ENCODE results near the gene ZNHIT2. TPM values are rescaled to one million over a fixed set of nuclear protein-coding genes. Genes with fewer than 3 reads are reported as not detected.

The ZNHIT2 gene
- total and polyA plus RNA-seq, 2 of the 13 experiments (the other 11 are each of a cell fraction or from before 2014, with no cell fraction given): 1.1 to 6.5 TPM

- TF ChIP-seq THAP9 (CRISPR knock-in tag; IDR thresholded peaks at IDR 0.05; ENCODE audit: borderline replicate concordance) (no peak; the same call in 1 of the 2 replicates), TMF1 (CRISPR knock-in tag; IDR thresholded peaks at IDR 0.05; ENCODE audit: low read depth) (no peak), MEIS1 (CRISPR knock-in tag; IDR thresholded peaks at IDR 0.05; ENCODE audit: borderline replicate concordance) (peak; percentile 52; the same call in 1 of the 2 replicates), RAD51 (IDR thresholded peaks at IDR 0.05; ENCODE audit: borderline replicate concordance) (no peak), ZNF263 (CRISPR knock-in tag; IDR thresholded peaks at IDR 0.05) (no peak), LCORL (IDR thresholded peaks at IDR 0.05) (no peak), LCORL (CRISPR knock-in tag; IDR thresholded peaks at IDR 0.05) (no peak), ZBTB14 (CRISPR knock-in tag; IDR thresholded peaks at IDR 0.05) (no peak), ZNF775 (CRISPR knock-in tag; IDR thresholded peaks at IDR 0.05; ENCODE audit: borderline replicate concordance) (no peak; the same call in 1 of the 2 replicates), HOXD1 (CRISPR knock-in tag; IDR thresholded peaks at IDR 0.05) (peak; percentile 58; the same call in 1 of the 2 replicates), ZNF256 (CRISPR knock-in tag; conservative IDR thresholded peaks at IDR 0.05) (no peak), PPARG (CRISPR knock-in tag; conservative IDR thresholded peaks at IDR 0.05) (0 out of 2 replicates have a peak, but pooled peaks have one; percentile 12), ZNF780A (CRISPR knock-in tag; IDR thresholded peaks at IDR 0.05) (no peak), ZNF549 (CRISPR knock-in tag; IDR thresholded peaks at IDR 0.05) (no peak), PRDM15 (CRISPR knock-in tag; IDR thresholded peaks at IDR 0.05) (peak; percentile 47; the same call in 1 of the 2 replicates), GTF2F1 (IDR thresholded peaks at IDR 0.05; ENCODE audit: low read length) (no peak), FOXO4 (CRISPR knock-in tag; conservative IDR thresholded peaks at IDR 0.05) (no peak), GATA4 (IDR thresholded peaks at IDR 0.05; ENCODE audit: borderline replicate concordance, low read depth) (peak; percentile 89; the same call in 1 of the 2 replicates), PRPF4 (IDR thresholded peaks at IDR 0.05; ENCODE audit: low read depth, low read length, poor library complexity, severe bottlenecking) (no peak), ZSCAN20 (CRISPR knock-in tag; IDR thresholded peaks at IDR 0.05; ENCODE audit: borderline replicate concordance) (no peak)
These were observed 5.6 kb downstream of the ZNHIT2 start, which contains the start of gene TM7SF2 (continued) for GRCh38 chr11:65111744-65112545.
